GM19025 (cell line): ENCODE results near the gene RDH12.

Experiments used
- ATAC-seq: cut with Tn5 transposase; IDR thresholded peaks from one replicate; pipeline ENCODE4 v1.9.1; 2021; ENCODE audit warnings: mild to moderate bottlenecking, low read depth, moderate library complexity; ENCODE audit not compliant: unreplicated experiment

RDH12 gene

DNA sequence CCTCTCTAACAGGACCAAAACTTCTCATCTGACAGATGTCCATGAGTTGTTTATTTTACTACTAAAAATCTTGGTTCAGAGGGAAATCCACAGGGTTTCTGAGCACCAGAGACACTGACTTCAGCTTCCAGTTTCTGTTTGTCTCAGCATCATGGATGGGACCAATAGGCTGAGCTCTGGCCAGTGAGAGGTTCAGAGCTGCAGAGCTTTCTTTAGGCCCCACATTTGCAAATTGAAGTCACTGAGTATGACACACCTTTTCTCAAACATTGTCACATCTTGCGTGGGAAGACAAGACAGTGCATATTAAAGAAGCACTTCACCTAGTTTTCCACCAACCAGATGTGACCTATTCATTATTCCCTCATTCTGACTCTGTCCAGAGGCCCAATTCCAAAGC, 45.2 kb downstream of the RDH12 start:
- peak; percentile 74 for ATAC-seq

DNA sequence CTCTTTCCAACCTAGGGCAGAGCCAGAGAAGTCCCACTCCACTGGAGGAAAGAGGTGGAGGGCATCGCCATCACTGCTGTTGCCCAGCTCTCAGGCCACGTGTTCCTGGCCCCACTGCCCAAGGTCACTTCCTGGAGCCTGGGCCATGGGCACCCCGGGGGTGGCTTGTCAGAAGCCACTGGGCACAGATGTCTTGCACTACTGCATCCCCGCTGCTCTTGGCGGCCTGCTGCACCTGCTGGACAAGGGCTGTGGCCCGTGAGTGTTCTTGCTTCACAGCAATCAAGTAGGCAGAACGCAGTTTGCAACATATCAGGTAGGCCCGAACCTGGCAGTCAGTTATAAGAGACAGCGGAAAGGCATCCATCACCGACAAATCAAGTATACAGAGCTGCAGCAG, 46.6 kb downstream of the RDH12 start:
- no peak for ATAC-seq

DNA sequence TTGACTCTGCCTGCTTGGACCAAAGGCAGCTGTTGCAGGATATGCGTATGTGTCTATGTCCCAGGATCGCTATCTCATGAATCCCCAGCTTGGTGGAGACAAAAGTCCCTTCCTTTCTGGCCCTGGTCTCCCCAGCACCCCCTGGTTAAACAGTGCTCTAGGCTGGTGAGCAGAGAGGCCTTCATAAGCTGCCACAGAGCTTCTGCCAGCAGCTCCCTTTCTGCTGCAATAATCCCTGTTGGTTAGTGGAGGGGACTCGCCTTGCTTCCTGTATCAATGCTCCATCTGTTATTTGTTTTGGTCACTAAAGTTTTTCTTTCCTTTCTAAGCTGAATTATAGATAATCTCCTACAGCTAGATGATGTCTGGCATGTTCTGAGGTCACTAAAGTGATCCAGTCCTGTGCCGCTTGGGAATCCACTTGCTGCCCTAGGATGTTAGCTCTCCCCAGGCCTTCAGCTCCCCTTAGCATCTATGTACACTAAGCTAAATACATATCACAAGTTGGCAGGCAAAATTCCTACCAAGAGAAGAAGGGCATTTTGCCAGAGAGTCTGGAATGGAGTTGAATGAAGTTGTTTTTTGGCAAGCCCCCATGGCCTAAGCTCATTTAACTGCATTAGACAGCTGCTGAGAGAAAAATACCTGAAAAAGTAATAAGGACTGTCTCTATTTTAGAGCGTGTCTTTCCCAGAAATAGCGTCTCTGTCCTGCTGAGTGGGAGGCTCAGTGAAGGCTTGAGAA, 47.8 kb downstream of the RDH12 start:
- ATAC-seq, result no peak

DNA sequence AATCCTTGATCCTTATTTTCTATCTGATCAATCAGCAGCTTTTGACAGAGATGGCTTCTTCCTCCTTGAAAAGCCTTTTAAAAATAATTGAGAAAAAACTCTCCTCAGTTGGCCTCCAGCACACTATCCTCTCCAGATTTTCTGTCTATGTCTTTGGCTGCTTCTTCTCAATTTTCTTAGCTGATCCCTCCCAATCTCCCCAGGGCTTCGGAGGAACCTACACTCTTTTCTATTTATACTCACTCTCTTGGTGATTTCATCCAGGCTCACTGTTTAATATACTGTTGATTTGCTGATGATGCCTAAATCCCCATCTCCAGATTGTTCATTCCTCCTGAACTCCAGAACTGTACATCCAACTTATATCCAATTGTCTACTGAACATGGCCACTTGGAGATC, 54.8 kb downstream of the RDH12 start:
- ATAC-seq, result no peak

DNA sequence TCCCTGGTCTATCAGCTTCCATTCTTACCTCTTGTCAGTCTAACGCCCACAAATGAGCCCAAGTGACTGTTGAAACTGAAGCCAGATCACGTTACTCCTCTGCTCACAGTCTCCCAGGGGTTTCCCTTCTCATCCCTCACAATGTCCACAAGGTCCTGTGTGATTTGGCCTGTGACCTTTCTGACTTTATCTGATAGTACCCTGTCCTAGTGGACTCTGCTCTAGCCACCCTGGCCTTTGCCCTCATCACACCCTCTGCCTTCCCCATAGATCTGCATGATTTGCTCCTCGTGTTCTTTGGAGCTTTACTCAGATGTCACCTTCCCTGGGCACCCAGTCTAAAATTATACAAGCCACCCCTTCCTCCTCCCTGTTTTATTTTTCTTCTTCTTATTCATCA, 55.5 kb downstream of the RDH12 start:
- ATAC-seq, result no peak

DNA sequence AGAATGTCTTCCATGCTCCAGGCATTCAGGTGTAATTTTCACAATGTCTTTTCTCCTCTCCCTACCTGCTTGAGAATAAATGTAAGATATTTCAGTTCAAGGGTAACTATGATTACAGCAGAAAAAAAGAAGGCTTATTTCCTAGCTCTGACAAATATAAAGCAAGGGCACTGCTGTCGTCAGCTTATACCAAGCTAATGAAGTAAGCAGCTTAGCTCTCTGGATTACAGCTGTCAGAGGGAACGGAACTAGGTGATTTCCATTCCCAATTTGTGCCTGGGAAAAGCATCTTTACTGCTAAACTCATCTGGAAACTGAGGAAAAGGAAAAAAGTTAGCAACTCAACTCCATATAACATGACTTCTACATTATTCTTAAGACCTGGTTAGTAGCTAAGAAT, 58.2 kb downstream of the RDH12 start:
- no peak for ATAC-seq

DNA sequence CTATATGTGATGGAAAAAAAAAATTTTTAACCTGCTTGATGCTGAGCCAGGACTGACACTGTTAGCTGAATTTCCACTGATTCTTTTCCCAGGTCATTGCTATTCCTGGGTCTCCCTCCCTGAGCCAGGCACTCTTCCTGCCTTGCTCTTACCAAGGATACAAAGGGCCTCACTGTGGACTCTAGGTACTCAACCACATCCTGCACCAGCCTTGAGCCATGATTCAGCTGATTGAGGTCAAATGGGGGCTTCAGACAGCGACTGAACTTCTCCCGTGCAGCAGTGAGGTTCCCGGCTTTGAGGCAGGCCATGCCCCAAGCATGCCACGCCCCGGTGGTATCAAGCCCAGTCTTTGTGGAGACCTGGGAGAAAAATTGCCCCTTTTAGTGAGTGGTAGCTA, 60.4 kb downstream of the RDH12 start:
- ATAC-seq, result no peak

DNA sequence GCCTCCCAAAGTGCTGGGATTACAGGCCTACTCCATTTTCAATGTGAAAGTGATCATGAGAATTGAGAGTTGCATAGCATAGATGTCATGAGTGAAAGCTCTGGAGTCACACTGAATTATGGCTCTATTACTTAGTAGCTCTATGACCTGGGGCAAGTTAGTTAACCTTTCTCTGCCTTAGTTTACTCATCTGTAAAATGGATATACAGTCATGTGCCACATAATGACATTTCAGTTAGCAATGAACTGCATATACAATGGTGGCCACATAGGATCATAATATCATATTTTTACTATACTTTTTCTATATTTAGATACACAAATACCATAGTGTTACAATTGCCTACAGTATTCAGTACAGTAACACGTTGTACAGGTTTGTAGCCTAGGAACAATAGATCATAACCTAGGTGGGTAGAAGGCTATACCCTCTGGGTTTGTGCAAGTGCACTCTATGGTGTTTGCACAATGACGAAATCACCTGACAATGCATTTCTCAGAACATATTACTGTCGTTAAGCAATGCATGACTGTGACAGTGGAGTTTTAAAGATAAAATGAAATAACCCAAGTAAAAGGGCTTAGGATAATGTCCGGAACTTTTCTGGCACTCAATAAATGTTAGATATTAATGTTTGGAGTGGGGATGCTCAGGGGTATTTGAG, 61.6 kb downstream of the RDH12 start:
- no peak for ATAC-seq

DNA sequence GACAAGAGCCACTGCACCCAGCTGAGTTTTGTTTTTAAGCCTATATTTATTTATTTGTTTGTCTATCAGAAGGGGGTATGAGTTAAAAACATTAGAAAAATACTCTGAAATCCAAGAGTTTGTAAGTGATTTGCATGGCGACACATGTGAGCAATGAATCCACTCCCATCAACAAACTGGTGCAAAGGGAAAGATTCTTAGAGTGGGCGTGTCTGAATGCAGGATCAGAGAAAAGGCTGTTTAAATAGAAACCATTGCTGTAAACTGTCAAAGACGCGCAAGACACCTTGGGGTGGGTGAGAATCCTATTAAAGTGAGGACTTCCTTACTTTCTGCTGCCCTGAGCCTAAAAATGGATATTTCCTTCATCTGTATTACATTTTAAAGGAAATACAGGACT, 62.8 kb downstream of the RDH12 start:
- ATAC-seq, result no peak

DNA sequence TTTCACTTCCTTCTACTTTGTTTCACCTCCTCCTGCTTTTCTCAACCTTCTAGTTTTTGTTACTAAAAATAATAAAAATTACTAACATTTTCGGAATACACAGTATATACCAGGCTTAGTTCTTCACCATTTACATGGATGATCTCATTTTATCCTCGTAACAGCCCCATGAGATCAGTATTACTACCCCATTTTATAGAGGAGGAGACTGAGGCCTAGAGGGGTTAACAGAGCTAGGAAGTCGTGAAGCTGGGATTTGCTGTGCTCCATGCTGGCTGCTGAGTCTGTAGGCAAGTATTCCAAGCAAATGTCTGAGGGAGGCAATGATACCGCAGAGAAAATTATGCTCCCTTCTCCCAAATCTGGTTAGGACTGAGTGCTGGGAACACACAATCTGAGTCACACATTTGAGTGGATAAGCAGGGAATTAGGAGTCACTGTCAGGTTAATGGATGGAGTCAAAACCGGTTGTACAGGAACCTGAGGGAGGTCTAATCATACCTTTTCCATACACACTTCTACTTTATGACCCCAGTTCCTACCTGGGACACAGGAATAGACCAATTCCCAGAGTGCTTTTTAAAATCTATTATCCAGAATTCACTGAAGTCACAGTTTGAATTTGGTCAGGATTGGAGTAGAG, 63.6 kb downstream of the RDH12 start:
- ATAC-seq, result no peak

DNA sequence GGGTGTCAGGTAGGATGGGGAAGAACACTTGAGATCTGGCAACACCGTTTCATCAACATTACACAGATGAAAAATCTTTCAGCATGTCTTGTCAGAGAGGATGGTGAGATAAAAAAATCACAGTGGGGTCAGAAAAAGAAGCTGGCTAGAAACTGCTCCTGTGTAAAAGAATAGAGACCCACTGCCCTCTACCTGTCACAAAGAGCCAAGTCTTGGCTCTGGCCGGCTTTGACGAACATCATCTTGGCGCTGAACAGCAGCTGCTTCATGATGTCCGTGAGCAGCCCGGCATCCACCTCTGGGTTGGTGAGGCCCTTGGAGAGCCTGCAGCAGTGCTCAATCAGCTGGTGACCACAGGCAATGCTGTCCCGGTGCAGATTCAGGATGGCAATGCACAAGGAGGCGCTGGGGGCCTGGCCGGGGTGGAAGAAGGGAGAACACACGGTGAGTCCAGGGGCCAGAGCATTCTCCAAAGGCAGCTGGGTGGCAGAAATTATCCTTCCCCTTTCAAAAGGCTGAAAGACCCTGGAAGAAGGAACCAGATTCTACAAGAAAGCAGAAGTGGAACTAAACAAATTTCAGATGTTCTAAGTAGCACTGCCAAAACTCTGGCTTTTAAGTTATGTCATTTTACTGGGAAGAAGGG, 64.5 kb downstream of the RDH12 start:
- no peak for ATAC-seq

DNA sequence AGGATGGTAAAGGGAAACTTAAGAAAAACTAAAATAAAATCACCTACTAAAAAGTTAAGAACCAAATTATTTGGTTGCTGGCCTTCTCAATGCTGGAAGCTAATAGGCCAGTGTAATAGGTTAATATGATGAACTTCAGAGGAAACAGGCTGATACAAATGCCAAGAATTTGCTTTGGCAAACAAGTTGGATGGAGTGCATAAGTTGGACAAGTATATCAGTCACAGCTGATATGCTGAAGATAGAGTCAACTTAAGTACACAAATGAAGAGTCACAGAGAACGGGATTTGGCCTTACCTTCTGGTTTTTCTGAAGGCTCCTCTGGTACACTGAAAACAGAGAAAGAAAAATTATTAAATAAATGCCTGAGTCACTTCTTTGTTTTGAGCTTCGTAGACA, 66.5 kb downstream of the RDH12 start:
- no peak for ATAC-seq

DNA sequence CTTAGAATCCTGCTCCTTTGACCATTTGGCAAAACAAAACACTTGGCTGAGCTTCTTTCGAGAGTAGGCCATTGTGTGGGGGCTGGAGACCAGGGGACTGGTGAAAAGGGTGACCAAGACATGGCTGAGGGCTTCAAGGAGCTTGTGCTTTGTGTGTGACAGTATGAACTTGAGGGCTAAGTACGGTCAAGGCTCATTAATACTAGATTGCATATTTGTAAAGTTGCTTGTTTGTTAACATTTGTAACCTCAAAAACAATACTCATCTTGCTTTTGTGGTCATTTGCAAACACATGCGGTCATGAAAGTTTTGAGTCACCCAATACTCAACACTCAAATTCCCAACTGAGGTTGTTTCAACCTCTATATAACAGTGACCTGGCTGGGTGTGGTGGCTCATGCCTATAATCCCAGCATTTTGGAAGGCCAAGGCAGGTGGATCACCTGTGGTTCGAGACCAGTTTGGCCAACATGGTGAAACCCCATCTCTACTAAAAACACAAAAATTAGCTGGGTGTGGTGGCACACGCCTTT, 72.2 kb downstream of the RDH12 start:
- ATAC-seq, result no peak

DNA sequence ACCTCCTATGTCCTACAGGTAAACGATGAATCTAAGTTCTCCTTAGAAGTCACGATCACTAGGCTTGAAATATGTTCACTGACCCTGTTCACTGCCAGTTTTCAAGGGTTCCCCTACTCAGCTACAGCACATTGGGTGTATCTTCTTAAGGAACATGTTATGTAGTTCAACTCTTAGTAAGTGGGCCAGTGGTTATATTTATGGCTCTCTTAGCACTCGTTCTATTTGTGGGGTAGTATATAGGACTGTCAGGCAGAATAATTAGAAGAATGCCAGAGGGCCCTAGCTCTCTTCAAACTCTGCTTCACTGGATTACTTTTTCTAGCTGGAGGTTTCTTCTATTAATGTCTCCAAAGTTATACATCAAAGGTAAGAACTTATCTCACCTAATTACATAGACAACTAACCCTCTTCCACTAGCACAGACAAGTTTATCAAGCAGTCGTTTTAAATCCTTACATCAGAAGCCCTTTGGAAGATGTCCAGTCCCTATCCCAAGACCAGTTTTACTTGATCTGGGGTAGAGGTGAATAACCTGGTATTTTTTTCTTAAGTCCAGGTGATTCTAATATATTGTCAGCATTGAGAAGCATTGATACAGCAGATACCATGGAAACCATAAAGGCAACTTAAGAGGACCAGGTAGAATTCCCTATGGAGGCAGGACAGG, 75.1 kb downstream of the RDH12 start:
- no peak for ATAC-seq

DNA sequence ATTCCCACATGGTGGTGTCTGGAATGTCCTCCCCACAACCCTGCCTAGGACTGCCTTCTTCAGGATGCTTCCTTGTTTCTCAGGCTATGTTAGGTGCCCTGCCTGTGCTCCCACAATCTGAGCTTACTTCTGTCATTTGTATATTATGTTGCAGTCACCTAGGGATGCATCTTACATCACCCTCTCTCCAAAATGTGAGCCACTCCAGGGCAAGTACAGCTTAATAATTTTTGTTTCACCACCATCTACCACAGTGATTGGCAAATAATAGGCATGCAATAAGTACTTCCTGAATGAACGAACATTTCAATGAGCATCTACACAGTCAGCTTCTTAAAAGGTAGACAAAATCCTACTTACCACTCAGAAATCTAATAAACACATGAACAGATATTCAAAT, 77.1 kb downstream of the RDH12 start:
- no peak for ATAC-seq

DNA sequence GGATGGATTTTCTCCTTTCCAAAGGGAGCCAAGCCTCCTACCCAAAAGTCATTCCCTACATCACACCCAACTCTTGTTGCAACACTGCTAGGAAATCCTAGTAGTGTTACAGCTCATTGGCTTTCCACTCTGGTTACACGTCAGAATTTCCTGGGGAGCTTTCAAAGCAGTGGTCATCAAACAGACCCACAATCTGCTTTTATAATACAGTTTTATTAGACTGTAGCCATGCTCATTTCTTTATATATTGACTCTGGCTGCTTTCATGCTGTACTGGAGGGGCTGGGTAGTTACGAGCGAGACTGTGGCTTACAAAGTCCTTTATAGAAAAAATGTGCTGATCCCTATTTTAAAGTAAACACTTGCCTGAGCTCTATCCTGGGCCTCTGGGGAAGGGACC, 80.4 kb downstream of the RDH12 start:
- no peak for ATAC-seq
